K562 (cell line): ENCODE measurements around the gene LMBR1. TPM values are rescaled to one million over a fixed set of nuclear protein-coding genes. Genes with fewer than 3 reads are reported as not detected.
A peak's percentile ranks its signal among the peaks of the same experiment; 100 is the strongest.

Experiments used
- ATAC-seq: fragments of 200-7000 bp; cut with Tn5 transposase; 3 replicates; pipeline ENCODE4 v1.9.1; 2020; ENCODE audit warnings: moderate library complexity
- BruUV-seq: library from RNA; stranded (reverse); fragments of 400-500 nt; replicated peaks from 2 replicates; lab custom pipeline; 2021; lab: Mats Ljungman, UMichigan
- CTCF ChIA-PET: fragments of 300-600 bp; formaldehyde crosslinking; extraction: SDS; loops from one replicate; lab custom pipeline; 2021; ENCODE audit warnings: low intra/inter-chr PET ratio; lab: Yijun Ruan, JAX
- POLR2A ChIA-PET: fragments of 300-600, 350-650 bp; sonication (Branson Sonifier 250); formaldehyde crosslinking; extraction: SDS; loops from one replicate; lab custom pipeline; 2021; ENCODE audit warnings: antibody characterized with exemption, inconsistent platforms; lab: Yijun Ruan, JAX
- DNase-seq, 4 experiments: peaks; one replicate each; pipeline versions ENCODE4 v3.0.0 to v3.0.0-alpha.2; 2011 to 2018; ENCODE audit warnings: low spot score in 3 of 4, mixed read lengths in 3 of 4; ENCODE audit errors: extremely low read depth in 1 of 4
- FAIRE-seq: peaks from 2 replicates; lab custom pipeline; 2011; peaks lifted over from hg19 to GRCh38; lab: Jason Lieb, UNC
- H2AFZ ChIP-seq: 2 replicates; pipeline ENCODE4 v1.6.0; 2011; ENCODE audit warnings: low read depth, low read length, control low read depth, inconsistent platforms
- H3K27ac ChIP-seq: fragments of 200-600 bp; 3 replicates; pipeline ENCODE4 v1.8.0; 2011; ENCODE audit warnings: low read depth, mild to moderate bottlenecking, control low read depth, inconsistent platforms, low read length, moderate library complexity, mixed read lengths; ENCODE audit errors: extremely low read depth
- H3K27me3 ChIP-seq, 2 experiments: fragments of 300-600 bp in 1 of 2; 2 replicates in 1 of 2; 3 replicates in 1 of 2; pipeline versions ENCODE4 v1.6.0 to v1.8.0; 2011; ENCODE audit warnings: inconsistent platforms in 2 of 2, low read length in 2 of 2, mild to moderate bottlenecking in 1 of 2, mixed read lengths in 1 of 2, moderate library complexity in 1 of 2; ENCODE audit not compliant: control insufficient read depth in 2 of 2, insufficient read depth in 2 of 2
- H3K36me3 ChIP-seq: fragments of 300-600 bp; 3 replicates; pipeline ENCODE4 v1.8.0; 2011; ENCODE audit warnings: mild to moderate bottlenecking, low read length, inconsistent platforms; ENCODE audit not compliant: control insufficient read depth, insufficient read depth
- H3K4me1 ChIP-seq, 2 experiments: fragments of 200-600 bp in 1 of 2; replicated peaks in 1 of 2; 2 replicates in 1 of 2; 3 replicates in 1 of 2; pipeline versions ENCODE4 v1.5.1 to v1.8.0; 2011; ENCODE audit warnings: inconsistent platforms in 2 of 2, low read length in 2 of 2, mild to moderate bottlenecking in 1 of 2, mixed read lengths in 1 of 2, moderate library complexity in 1 of 2; ENCODE audit not compliant: control insufficient read depth in 2 of 2, insufficient read depth in 2 of 2
- H3K4me2 ChIP-seq: 2 replicates; pipeline ENCODE4 v1.6.1; 2011; ENCODE audit warnings: low read length, control low read depth, inconsistent platforms, mixed read lengths; ENCODE audit not compliant: insufficient read depth
- H3K4me3 ChIP-seq: fragments of 200-600 bp; sonication (generic), shearing (Covaris generic); 2 replicates; pipeline ENCODE4 v1.5.1; 2016; ENCODE audit warnings: control low read depth, inconsistent platforms
- H3K79me2 ChIP-seq: fragments of 200-600 bp; 3 replicates; pipeline ENCODE4 v1.8.0; 2011; ENCODE audit warnings: low read length, inconsistent platforms; ENCODE audit not compliant: control insufficient read depth, insufficient read depth
- H3K9ac ChIP-seq, 2 experiments: 2 replicates each; pipeline versions ENCODE4 v1.6.0 to v1.6.1; 2011; ENCODE audit warnings: low read depth in 2 of 2, low read length in 2 of 2, control low read depth in 1 of 2, inconsistent platforms in 1 of 2, mild to moderate bottlenecking in 1 of 2, mixed read lengths in 1 of 2; ENCODE audit not compliant: insufficient read depth in 1 of 2
- H3K9me1 ChIP-seq: one replicate; pipeline ENCODE4 v1.6.0; 2011; ENCODE audit warnings: inconsistent platforms, mild to moderate bottlenecking, low read length, moderate library complexity; ENCODE audit not compliant: control insufficient read depth, insufficient read depth
- H3K9me3 ChIP-seq: replicated peaks from 2 replicates; pipeline ENCODE4 v1.5.1; 2011; ENCODE audit warnings: low read depth, low read length, inconsistent platforms; ENCODE audit not compliant: control insufficient read depth, insufficient read depth
- H4K20me1 ChIP-seq: replicated peaks from 2 replicates; pipeline ENCODE4 v1.6.1; 2011; ENCODE audit warnings: low read length, inconsistent platforms, mixed read lengths; ENCODE audit not compliant: control insufficient read depth, insufficient read depth
- ATF1 ChIP-seq, 2 experiments: fragments of 450-650 bp in 1 of 2; IDR thresholded peaks; 2 replicates each; pipeline ENCODE4 v1.6.1; 2016; ENCODE audit warnings: missing compliant biosample characterization in 1 of 2, missing genetic modification characterization in 1 of 2
- CTBP1 ChIP-seq: fragments of 450-650 bp; IDR thresholded peaks from 2 replicates; pipeline ENCODE4 v1.6.1; 2016; ENCODE audit warnings: borderline replicate concordance
- L3MBTL2 ChIP-seq: fragments of 450-650 bp; IDR thresholded peaks from 2 replicates; pipeline ENCODE4 v1.6.1; 2016; ENCODE audit warnings: mild to moderate bottlenecking, moderate library complexity
- RBFOX2 ChIP-seq: fragments of 200-400 bp; formaldehyde crosslinking; IDR thresholded peaks from 2 replicates; pipeline ENCODE4 v1.6.1; 2017; ENCODE audit warnings: low read depth, mild to moderate bottlenecking, low read length, moderate library complexity
- SMAD4 ChIP-seq: fragments of 250-450 bp; sonication (Bioruptor Pico); conservative IDR thresholded peaks from 2 replicates; pipeline ENCODE4 v1.8.0; 2021; ENCODE audit warnings: inconsistent platforms, mild to moderate bottlenecking, moderate library complexity
- ZNF589 ChIP-seq: fragments of 200-800 bp; sonication (Bioruptor generic); IDR thresholded peaks from 2 replicates; pipeline ENCODE4 v1.6.1; 2016; ENCODE audit warnings: low read depth, missing genetic modification characterization, missing compliant biosample characterization
- WGBS: fragments of 100-300 bp; shearing (Covaris generic); methylation state at CpG from one replicate; pipeline ENCODE4 v1.1.6; 2016; ENCODE audit warnings: low coverage, mixed read lengths; ENCODE audit not compliant: insufficient coverage; ENCODE audit errors: missing lambda C conversion rate; 5-methylcytosine and 5-hydroxymethylcytosine counted together
- in situ Hi-C: fragments of 300-500 bp; cut with MboI; formaldehyde crosslinking; loops from 4 replicates; pipeline ENCODE4 v1.15.0; 2018; ENCODE audit warnings: inconsistent platforms, mixed read lengths
- intact Hi-C: fragments of 100-400 bp; cut with micrococcal nuclease; formaldehyde crosslinking; loops from 2 replicates; pipeline ENCODE4 v1.14.2; 2022
- polyA plus RNA-seq, 8 experiments: library from polyadenylated mRNA; depleted of rRNA in 4 of 8; stranded (reverse) in 5 of 8; unstranded in 3 of 8; fragments of >200 nt; fragmentation: Nextera tagmentation in 2 of 8; fragmentation: Illumina TruSeq in 1 of 8; extraction: Ambion mirVana in 2 of 8; extraction: Trizol in 1 of 8; gene quantifications; 2 replicates each; pipeline versions ENCODE4 v1.2.1 to v1.2.3, GENCODE V29; 2011 to 2014; ENCODE audit warnings: inconsistent platforms in 1 of 8, missing spikeins in 1 of 8
- total RNA-seq, 7 experiments: library from RNA; depleted of rRNA in 6 of 7; stranded (reverse); fragments of >200 nt in 6 of 7; fragmentation: Illumina TruSeq in 2 of 7; extraction: Trizol in 2 of 7; gene quantifications; 2 replicates each; pipeline versions ENCODE4 v1.2.1 to v1.2.3, GENCODE V29; 2011 to 2021; ENCODE audit warnings: low replicate concordance in 1 of 7
- TF ChIP-seq, protein P1 (sequence below), 3 experiments: IDR thresholded peaks in 2 of 3; conservative IDR thresholded peaks in 1 of 3; 2 replicates each; pipeline ENCODE4 v1.5.1; 2011 to 2012; ENCODE audit warnings: low read length in 3 of 3, mild to moderate bottlenecking in 3 of 3, control low read depth in 2 of 3, improper control_type of control experiment in 1 of 3, inconsistent platforms in 1 of 3, low read depth in 1 of 3, mixed read lengths in 1 of 3, moderate library complexity in 1 of 3; ENCODE audit not compliant: insufficient read depth in 2 of 3

Gene LMBR1
- total and polyA plus RNA-seq, 9 of the 15 experiments (the other 6 are each of a cell fraction or from before 2014, with no cell fraction given) = 7.7 to 90.0 (median 59.9) TPM

DNA sequence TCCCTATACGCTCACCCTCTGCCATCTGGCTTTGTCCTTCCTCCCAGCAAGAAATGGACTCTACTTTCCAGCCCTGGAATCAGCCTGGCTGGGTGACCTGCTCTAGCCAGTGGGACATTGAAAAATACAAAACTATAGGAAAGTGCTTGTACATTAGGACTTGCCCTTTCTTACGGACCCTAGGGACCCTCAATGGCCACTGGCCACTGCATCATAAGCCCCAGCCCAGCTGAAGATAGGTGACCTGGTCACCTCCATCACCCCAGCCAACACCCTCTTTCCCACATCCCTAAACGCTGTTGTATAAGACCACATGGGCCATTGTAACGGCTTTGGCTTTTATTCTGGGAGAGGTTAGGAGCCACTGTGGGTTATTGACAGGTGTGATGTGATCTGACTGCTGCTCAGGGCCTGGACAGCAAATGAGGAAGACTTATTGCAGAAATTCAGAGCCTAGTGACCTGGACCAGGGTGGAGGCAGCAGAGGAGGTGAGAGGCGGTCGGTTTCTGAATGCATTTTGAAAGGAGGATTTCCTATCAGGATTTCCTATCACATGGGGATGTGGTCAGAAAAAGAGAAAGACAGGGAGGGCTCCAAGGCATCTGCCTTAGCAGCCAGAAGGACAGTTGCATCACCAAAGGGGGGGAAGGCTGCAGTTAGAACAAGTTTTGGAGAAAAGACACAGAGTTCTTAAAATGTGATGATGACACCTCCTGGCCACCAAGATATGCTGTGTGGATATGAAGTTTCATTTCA is 2.2 kb upstream of the LMBR1 start (continued):
- TF ChIP-seq, protein P1, sequence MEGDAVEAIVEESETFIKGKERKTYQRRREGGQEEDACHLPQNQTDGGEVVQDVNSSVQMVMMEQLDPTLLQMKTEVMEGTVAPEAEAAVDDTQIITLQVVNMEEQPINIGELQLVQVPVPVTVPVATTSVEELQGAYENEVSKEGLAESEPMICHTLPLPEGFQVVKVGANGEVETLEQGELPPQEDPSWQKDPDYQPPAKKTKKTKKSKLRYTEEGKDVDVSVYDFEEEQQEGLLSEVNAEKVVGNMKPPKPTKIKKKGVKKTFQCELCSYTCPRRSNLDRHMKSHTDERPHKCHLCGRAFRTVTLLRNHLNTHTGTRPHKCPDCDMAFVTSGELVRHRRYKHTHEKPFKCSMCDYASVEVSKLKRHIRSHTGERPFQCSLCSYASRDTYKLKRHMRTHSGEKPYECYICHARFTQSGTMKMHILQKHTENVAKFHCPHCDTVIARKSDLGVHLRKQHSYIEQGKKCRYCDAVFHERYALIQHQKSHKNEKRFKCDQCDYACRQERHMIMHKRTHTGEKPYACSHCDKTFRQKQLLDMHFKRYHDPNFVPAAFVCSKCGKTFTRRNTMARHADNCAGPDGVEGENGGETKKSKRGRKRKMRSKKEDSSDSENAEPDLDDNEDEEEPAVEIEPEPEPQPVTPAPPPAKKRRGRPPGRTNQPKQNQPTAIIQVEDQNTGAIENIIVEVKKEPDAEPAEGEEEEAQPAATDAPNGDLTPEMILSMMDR (IDR thresholded peaks at IDR 0.05 in 2 of 3, conservative IDR thresholded peaks at IDR 0.05 in 1 of 3; ENCODE audit: insufficient read depth in 2 of 3, low read depth in 1 of 3, low read length in 3 of 3) = peak in 1 of 3 experiments; percentile 36; a peak in 1 of 6 replicates
- 0 out of 2 replicates have a peak, but pooled peaks have one; percentile 74 for TF ChIP-seq ZNF589
- TF ChIP-seq, all 486 proteins: peak for 20

DNA sequence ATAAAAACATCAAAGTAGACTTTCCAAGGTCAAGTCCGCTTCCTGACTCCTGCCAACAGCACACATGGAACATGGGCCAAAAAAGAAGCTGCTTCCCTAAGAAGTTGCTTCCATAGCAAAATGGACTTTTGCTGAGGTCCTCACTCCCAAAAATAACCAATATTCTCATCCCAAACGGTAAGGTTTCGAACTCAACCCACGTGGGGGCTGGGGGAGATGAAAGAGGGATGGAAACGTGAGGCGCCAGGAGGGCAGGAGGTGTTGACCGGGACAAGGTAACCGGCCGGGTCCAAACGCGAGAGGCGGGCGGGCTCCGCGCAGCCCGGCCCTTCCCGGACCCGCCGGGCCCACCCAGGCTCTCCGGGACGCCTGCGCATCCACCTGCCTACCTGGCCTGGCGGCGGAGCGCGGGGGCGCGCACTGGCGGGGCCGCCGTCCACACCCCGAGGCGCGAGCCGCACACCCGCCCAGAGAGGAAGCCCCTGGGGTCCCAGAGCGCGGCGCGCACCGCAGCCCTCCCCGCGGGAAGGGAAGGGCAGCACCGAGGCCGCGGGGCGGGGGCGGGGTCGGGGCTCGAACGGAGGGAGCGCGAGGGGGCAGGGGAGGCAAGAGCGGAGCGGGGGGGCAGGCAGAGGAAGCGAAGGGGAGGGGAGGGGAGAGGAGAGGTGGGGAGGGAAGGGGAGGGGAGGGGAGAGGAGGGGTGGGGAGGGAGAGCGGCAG is 742 bp downstream of the LMBR1 start:
- peak overlapping the region; percentile 90 for H3K4me2 ChIP-seq
- WGBS = under 1% methylated on average over 43 of the region's 57 CpGs
- peak; percentile 73 for ATAC-seq
- peak overlapping the region; percentile 58 for H2AFZ ChIP-seq
- H3K27ac ChIP-seq = peak overlapping the region; percentile 87
- peaks cover 52% of the 10 kb centered on the region for H3K79me2 ChIP-seq
- H3K9me1 ChIP-seq = no peaks in the 10 kb centered on the region
- H3K9me3 ChIP-seq = no peaks in the 10 kb centered on the region
- H4K20me1 ChIP-seq = peaks cover 3% of the 10 kb centered on the region; the same call in 1 of the 2 replicates
- no TSS peak for BruUV-seq
- no peaks in the 10 kb centered on the region for H3K27me3 ChIP-seq
- ChIA-PET POLR2A (interaction anchor here (0.6 to 1.8 kb wide), 5 partner anchors 32 to 908 kb away, joined by 3 to 7 read pairs (median 4); no protein-coding TSS in a partner anchor), CTCF (no interaction called here)
- peaks cover 13 to 30% of the 10 kb centered on the region in 2 experiments for H3K4me1 ChIP-seq
- in situ Hi-C loops = no loop called here
- no peak for FAIRE-seq
- H3K9ac ChIP-seq = peak overlapping the region; percentile 72 to 95
- peak overlapping the region; percentile 77 for H3K4me3 ChIP-seq
- DNase-seq = peak; percentile 85 to 89 (median 87)
- intact Hi-C loops = loop anchor here (2.0 to 5.0 kb wide), 3 partner anchors 49 to 250 kb away; partner anchors contain the start of gene RNF32
- peaks cover 7% of the 10 kb centered on the region; the same call in 1 of the 3 replicates for H3K36me3 ChIP-seq
- TF ChIP-seq L3MBTL2 = peak; percentile 65
- TF ChIP-seq SMAD4 (CRISPR knock-in tag) = 0 out of 2 replicates have a peak, but pooled peaks have one; percentile 28
- peak; percentile 87 for TF ChIP-seq CTBP1
- TF ChIP-seq RBFOX2 = peak; percentile 69
- no peak for TF ChIP-seq ATF1 (CRISPR knock-in tag; IDR thresholded peaks at IDR 0.05)
- peak; percentile 34; the same call in 1 of the 2 replicates for TF ChIP-seq ATF1 (tag; IDR thresholded peaks at IDR 0.05)
